HG02852 (cell line): ENCODE measurements around the gene BGLAP.

ENCODE experiments used
- ATAC-seq: cut with Tn5 transposase; IDR thresholded peaks from one replicate; pipeline ENCODE4 v1.9.1; 2021; ENCODE audit warnings: mild to moderate bottlenecking, moderate library complexity; ENCODE audit not compliant: unreplicated experiment

BGLAP gene

GRCh38 chr1:156253634-156254033 lies 11.7 kb downstream of the BGLAP start:
- ATAC-seq, result no peak

GRCh38 chr1:156257711-156258110 lies 15.7 kb downstream of the BGLAP start:
- ATAC-seq, result no peak

GRCh38 chr1:156258859-156259258 lies 16.9 kb downstream of the BGLAP start:
- ATAC-seq, result no peak

GRCh38 chr1:156259805-156260204 lies 17.8 kb downstream of the BGLAP start:
- ATAC-seq, result no peak

GRCh38 chr1:156260896-156261295 lies 18.9 kb downstream of the BGLAP start:
- no peak for ATAC-seq

- no peak for ATAC-seq
Observed at GRCh38 chr1:156262461-156263287, 20.7 kb downstream of the BGLAP start.

- ATAC-seq, result no peak
Observed at GRCh38 chr1:156263288-156263655, 21.3 kb downstream of the BGLAP start.

GRCh38 chr1:156266051-156266450 lies 24.1 kb downstream of the BGLAP start:
- no peak for ATAC-seq

- ATAC-seq, result no peak
Observed at GRCh38 chr1:156268336-156268735, 26.4 kb downstream of the BGLAP start.

GRCh38 chr1:156270314-156270713 lies 28.3 kb downstream of the BGLAP start:
- no peak for ATAC-seq

GRCh38 chr1:156276532-156276931 lies 34.5 kb downstream of the BGLAP start:
- ATAC-seq, result no peak

- no peak for ATAC-seq
Observed at GRCh38 chr1:156276966-156277381, 35.0 kb downstream of the BGLAP start.

GRCh38 chr1:156279837-156280236 lies 37.9 kb downstream of the BGLAP start:
- ATAC-seq, result no peak

- no peak for ATAC-seq
Observed at GRCh38 chr1:156281281-156281680, 39.3 kb downstream of the BGLAP start.

GRCh38 chr1:156281693-156282478 lies 39.9 kb downstream of the BGLAP start:
- peak; percentile 4 for ATAC-seq

GRCh38 chr1:156282479-156283222 lies 40.7 kb downstream of the BGLAP start, which contains the start of gene SMG5:
Gene SMG5 (minus strand): TSS chr1:156282825. CDS start chr1:156282680, 145 bp downstream.
- ATAC-seq, result peak; percentile 78

GRCh38 chr1:156283521-156283920 lies 41.5 kb downstream of the BGLAP start:
- ATAC-seq, result no peak

GRCh38 chr1:156284112-156284511 lies 42.1 kb downstream of the BGLAP start, which contains the start of gene TMEM79:
Gene TMEM79 (plus strand): TSS chr1:156284325. CDS start chr1:156285227, 902 bp downstream.
- no peak for ATAC-seq

- no peak for ATAC-seq
Observed at GRCh38 chr1:156284757-156285156, 42.8 kb downstream of the BGLAP start.

GRCh38 chr1:156285437-156285836 lies 43.5 kb downstream of the BGLAP start:
- no peak for ATAC-seq

- no peak for ATAC-seq
Observed at GRCh38 chr1:156286061-156286460, 44.1 kb downstream of the BGLAP start.
